ENCODE data around the gene MYLK.

The MYLK gene

DNA sequence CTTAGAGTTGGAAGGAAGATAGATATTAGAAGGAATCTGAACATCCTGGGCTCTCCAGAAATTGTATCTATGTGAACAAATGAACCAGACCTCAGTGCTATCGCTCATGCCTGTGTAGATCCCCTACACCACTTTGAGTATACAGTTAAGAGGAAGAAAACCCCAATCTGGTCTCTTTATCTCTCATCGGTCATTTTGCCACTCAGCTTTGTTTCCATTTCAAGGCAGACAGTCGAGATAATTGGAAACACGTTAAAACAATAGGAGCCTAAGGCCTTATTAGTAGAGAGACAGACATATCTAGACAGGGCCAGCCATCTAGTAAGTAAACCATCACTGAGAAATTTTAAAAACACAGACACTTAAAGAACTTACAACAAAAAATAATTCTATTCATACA lies 101.6 kb downstream of the MYLK start:
- no peak overlapping the region for H2AFZ ChIP-seq (ENCODE audit: low read length)
- no peaks in the 10 kb centered on the region for H3K36me3 ChIP-seq (ENCODE audit: insufficient read depth, low read length)
- no peak overlapping the region for H3K9ac ChIP-seq (ENCODE audit: low read length)

DNA sequence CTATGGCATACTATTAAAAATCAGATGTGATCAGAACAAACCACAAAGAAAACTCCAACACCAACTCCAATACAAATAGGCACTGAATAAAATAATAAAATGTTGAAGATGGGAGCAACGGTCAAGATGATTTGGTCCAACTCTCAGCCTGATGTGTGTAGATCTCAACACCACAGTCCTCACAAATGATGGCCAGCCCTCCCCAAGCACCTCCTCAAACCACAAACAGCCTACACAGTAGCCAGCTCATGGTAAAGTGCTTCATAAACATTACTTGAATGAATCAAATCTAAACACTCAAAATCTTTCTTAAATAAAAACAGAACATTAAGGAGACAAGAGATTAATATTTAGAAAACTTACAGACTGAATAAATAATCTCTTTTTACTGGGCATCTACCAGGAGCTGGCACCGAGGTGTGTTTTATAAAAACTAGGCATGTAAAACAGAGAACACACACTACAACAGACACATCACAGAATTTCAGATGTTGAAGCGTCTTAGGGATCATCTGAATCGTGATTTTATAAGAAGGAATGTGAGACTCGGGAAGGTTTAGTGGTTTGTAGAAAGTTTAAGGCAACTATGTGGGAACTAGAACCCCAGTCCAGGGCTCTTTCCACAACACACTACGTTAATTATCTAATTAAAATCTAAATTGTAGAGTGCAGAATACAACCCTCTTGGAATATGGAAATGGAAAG lies 102.4 kb downstream of the MYLK start:
- no peaks in the 10 kb centered on the region for H3K9me3 ChIP-seq (ENCODE audit: low read length)
- H3F3A ChIP-seq (ENCODE audit: insufficient read depth, low read length), result no peaks in the 10 kb centered on the region
- no peaks in the 10 kb centered on the region for H3K36me3 ChIP-seq (ENCODE audit: insufficient read depth, low read length)
- no peak for TF ChIP-seq EZH2 (IDR thresholded peaks at IDR 0.05; ENCODE audit: borderline replicate concordance, low read length)
- TF ChIP-seq, protein P1, sequence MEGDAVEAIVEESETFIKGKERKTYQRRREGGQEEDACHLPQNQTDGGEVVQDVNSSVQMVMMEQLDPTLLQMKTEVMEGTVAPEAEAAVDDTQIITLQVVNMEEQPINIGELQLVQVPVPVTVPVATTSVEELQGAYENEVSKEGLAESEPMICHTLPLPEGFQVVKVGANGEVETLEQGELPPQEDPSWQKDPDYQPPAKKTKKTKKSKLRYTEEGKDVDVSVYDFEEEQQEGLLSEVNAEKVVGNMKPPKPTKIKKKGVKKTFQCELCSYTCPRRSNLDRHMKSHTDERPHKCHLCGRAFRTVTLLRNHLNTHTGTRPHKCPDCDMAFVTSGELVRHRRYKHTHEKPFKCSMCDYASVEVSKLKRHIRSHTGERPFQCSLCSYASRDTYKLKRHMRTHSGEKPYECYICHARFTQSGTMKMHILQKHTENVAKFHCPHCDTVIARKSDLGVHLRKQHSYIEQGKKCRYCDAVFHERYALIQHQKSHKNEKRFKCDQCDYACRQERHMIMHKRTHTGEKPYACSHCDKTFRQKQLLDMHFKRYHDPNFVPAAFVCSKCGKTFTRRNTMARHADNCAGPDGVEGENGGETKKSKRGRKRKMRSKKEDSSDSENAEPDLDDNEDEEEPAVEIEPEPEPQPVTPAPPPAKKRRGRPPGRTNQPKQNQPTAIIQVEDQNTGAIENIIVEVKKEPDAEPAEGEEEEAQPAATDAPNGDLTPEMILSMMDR (IDR thresholded peaks at IDR 0.05; ENCODE audit: low read length), result no peak
- H3K4me1 ChIP-seq (ENCODE audit: insufficient read depth, low read length, severe bottlenecking), result no peaks in the 10 kb centered on the region
- H3K4me3 ChIP-seq (ENCODE audit: low read depth, low read length, poor library complexity, severe bottlenecking), result no peak overlapping the region
- H3K27ac ChIP-seq (ENCODE audit: low read depth, low read length, poor library complexity, severe bottlenecking), result no peak overlapping the region
- no peak overlapping the region for H3K9ac ChIP-seq (ENCODE audit: low read length)
- no peak overlapping the region for H2AFZ ChIP-seq (ENCODE audit: low read length)
- H3K79me2 ChIP-seq (ENCODE audit: insufficient read depth, low read length), result no peaks in the 10 kb centered on the region
- H3K4me2 ChIP-seq (ENCODE audit: low read length), result no peak overlapping the region
- H4K20me1 ChIP-seq (ENCODE audit: insufficient read depth, low read length), result no peaks in the 10 kb centered on the region
- no peaks in the 10 kb centered on the region for H3K9me2 ChIP-seq (ENCODE audit: low read depth, low read length)
- H3K27me3 ChIP-seq (ENCODE audit: insufficient read depth, low read length), result no peaks in the 10 kb centered on the region

More for the DNA sequence above, 101.6 kb downstream of the MYLK start:
- no peak overlapping the region for H3K27ac ChIP-seq (ENCODE audit: low read depth, low read length, poor library complexity, severe bottlenecking)
- no peaks in the 10 kb centered on the region for H3K27me3 ChIP-seq (ENCODE audit: insufficient read depth, low read length)
- no peaks in the 10 kb centered on the region for H3K9me3 ChIP-seq (ENCODE audit: low read length)
- no peaks in the 10 kb centered on the region for H4K20me1 ChIP-seq (ENCODE audit: insufficient read depth, low read length)
- H3F3A ChIP-seq (ENCODE audit: insufficient read depth, low read length), result no peaks in the 10 kb centered on the region
- no peak overlapping the region for H3K4me3 ChIP-seq (ENCODE audit: low read depth, low read length, poor library complexity, severe bottlenecking)
- no peak overlapping the region for H3K4me2 ChIP-seq (ENCODE audit: low read length)
- H3K79me2 ChIP-seq (ENCODE audit: insufficient read depth, low read length), result no peaks in the 10 kb centered on the region
- TF ChIP-seq, protein P1 (IDR thresholded peaks at IDR 0.05; ENCODE audit: low read length), result no peak
- TF ChIP-seq EZH2 (IDR thresholded peaks at IDR 0.05; ENCODE audit: borderline replicate concordance, low read length), result no peak
- no peaks in the 10 kb centered on the region for H3K4me1 ChIP-seq (ENCODE audit: insufficient read depth, low read length, severe bottlenecking)
- no peaks in the 10 kb centered on the region for H3K9me2 ChIP-seq (ENCODE audit: low read depth, low read length)

DNA sequence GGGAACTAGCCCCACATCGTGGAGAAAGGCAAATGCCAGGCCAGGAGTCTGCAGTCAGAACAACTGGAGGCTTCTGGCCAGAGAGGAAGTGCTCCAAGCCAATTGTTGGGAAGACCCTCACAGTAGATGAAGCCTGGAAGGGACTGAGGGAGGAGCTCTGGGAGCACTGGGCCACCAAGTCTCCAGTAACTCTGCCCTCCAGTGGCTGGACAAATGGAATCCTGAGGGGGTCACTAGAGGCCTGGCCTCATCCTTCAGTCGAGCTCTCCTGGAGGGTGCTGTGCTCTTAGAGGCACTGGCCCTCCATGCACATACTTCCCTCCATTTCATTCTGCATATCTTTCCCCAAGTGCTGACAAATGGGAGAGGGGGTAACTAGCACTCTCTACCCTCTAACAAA lies 103.0 kb downstream of the MYLK start:
- no peaks in the 10 kb centered on the region for H3K9me2 ChIP-seq (ENCODE audit: low read depth, low read length)
- no peaks in the 10 kb centered on the region for H3K79me2 ChIP-seq (ENCODE audit: insufficient read depth, low read length)
- H3K9me3 ChIP-seq (ENCODE audit: low read length), result no peaks in the 10 kb centered on the region
- no peak overlapping the region for H3K27ac ChIP-seq (ENCODE audit: low read depth, low read length, poor library complexity, severe bottlenecking)
- H3K9ac ChIP-seq (ENCODE audit: low read length), result no peak overlapping the region
- no peak overlapping the region for H3K4me3 ChIP-seq (ENCODE audit: low read depth, low read length, poor library complexity, severe bottlenecking)
- H3K36me3 ChIP-seq (ENCODE audit: insufficient read depth, low read length), result no peaks in the 10 kb centered on the region
- H3K4me1 ChIP-seq (ENCODE audit: insufficient read depth, low read length, severe bottlenecking), result no peaks in the 10 kb centered on the region
- no peaks in the 10 kb centered on the region for H3K27me3 ChIP-seq (ENCODE audit: insufficient read depth, low read length)
- H3K4me2 ChIP-seq (ENCODE audit: low read length), result no peak overlapping the region
- TF ChIP-seq EZH2 (IDR thresholded peaks at IDR 0.05; ENCODE audit: borderline replicate concordance, low read length), result no peak
- TF ChIP-seq, protein P1 (IDR thresholded peaks at IDR 0.05; ENCODE audit: low read length), result no peak
- no peak overlapping the region for H2AFZ ChIP-seq (ENCODE audit: low read length)
- no peaks in the 10 kb centered on the region for H3F3A ChIP-seq (ENCODE audit: insufficient read depth, low read length)
- H4K20me1 ChIP-seq (ENCODE audit: insufficient read depth, low read length), result no peaks in the 10 kb centered on the region

All from OCI-LY1 (cell line).